Neural cell (in vitro differentiated cells): ENCODE data around the gene IL6R. TPM values are rescaled to one million over a fixed set of nuclear protein-coding genes. Genes with fewer than 3 reads are reported as not detected.

Experiments
- H2AFZ ChIP-seq: fragments of 200-600, 300-800 bp; sonication (generic), shearing (Covaris generic); 2 replicates; pipeline ENCODE4 v1.6.0; 2014; ENCODE audit warnings: low read depth, mild to moderate bottlenecking, antibody characterized with exemption, low read length, moderate library complexity
- H3F3A ChIP-seq: fragments of 200-600 bp; shearing (Covaris generic); 2 replicates; pipeline ENCODE4 v1.6.1; 2016; ENCODE audit warnings: mild to moderate bottlenecking, moderate library complexity, mixed read lengths, antibody characterized with exemption, low read length; ENCODE audit not compliant: insufficient read depth, poor library complexity, severe bottlenecking
- H3K27ac ChIP-seq: fragments of 200-600, 300-800 bp; sonication (generic), shearing (Covaris generic); 2 replicates; pipeline ENCODE4 v1.5.1; 2014; ENCODE audit warnings: mild to moderate bottlenecking, low read length, moderate library complexity
- H3K27me3 ChIP-seq: fragments of 300-800, 200-600 bp; sonication (generic), shearing (Covaris generic); 2 replicates; pipeline ENCODE4 v1.6.0; 2014; ENCODE audit warnings: mild to moderate bottlenecking, low read depth, low read length, moderate library complexity; ENCODE audit not compliant: insufficient read depth
- H3K36me3 ChIP-seq: fragments of 300-800, 200-600 bp; sonication (generic), shearing (Covaris generic); 2 replicates; pipeline ENCODE4 v1.5.1; 2014; ENCODE audit warnings: mild to moderate bottlenecking, antibody characterized with exemption, low read length, moderate library complexity; ENCODE audit not compliant: insufficient read depth
- H3K4me2 ChIP-seq: fragments of 300-800, 200-600 bp; sonication (generic), shearing (Covaris generic); 2 replicates; pipeline ENCODE4 v1.6.0; 2014; ENCODE audit warnings: mild to moderate bottlenecking, low read length
- H3K4me3 ChIP-seq: fragments of 300-800, 200-600 bp; sonication (generic), shearing (Covaris generic); 2 replicates; pipeline ENCODE4 v1.5.1; 2014; ENCODE audit warnings: mild to moderate bottlenecking, low read length, moderate library complexity
- H3K79me2 ChIP-seq: fragments of 200-600 bp; shearing (Covaris generic); replicated peaks from 2 replicates; pipeline ENCODE4 v1.6.0; 2014; ENCODE audit warnings: mild to moderate bottlenecking, low read length, moderate library complexity; ENCODE audit not compliant: insufficient read depth
- H3K9ac ChIP-seq: fragments of 300-800, 200-600 bp; sonication (generic), shearing (Covaris generic); 2 replicates; pipeline ENCODE4 v1.6.1; 2016; ENCODE audit warnings: mild to moderate bottlenecking, low read length, mixed read lengths
- H3K9me2 ChIP-seq: fragments of 200-600 bp; shearing (Covaris generic); 2 replicates; pipeline ENCODE4 v1.6.1; 2016; ENCODE audit warnings: mild to moderate bottlenecking, low read length, mixed read lengths; ENCODE audit not compliant: insufficient read depth
- H3K9me3 ChIP-seq: fragments of 200-600, 300-800 bp; sonication (generic), shearing (Covaris generic); 2 replicates; pipeline ENCODE4 v1.6.1; 2016; ENCODE audit warnings: mild to moderate bottlenecking, mixed run types, low read length, moderate library complexity, mixed read lengths
- H4K20me1 ChIP-seq: fragments of 200-600 bp; shearing (Covaris generic); 2 replicates; pipeline ENCODE4 v1.6.1; 2016; ENCODE audit warnings: mild to moderate bottlenecking, mixed run types; ENCODE audit not compliant: insufficient read depth
- EP300 ChIP-seq: fragments of 450-650 bp; conservative IDR thresholded peaks from 2 replicates; pipeline ENCODE4 v1.6.1; 2014; ENCODE audit warnings: antibody characterized with exemption, mild to moderate bottlenecking, moderate library complexity; ENCODE audit not compliant: poor library complexity, severe bottlenecking
- EZH2 ChIP-seq: fragments of 200-600, 300-800 bp; shearing (Covaris generic), sonication (generic); IDR thresholded peaks from 2 replicates; pipeline ENCODE4 v1.6.1; 2014; ENCODE audit warnings: antibody characterized with exemption, low read length, borderline replicate concordance, mild to moderate bottlenecking; ENCODE audit not compliant: insufficient read depth, poor library complexity, severe bottlenecking
- MXI1 ChIP-seq: fragments of 450-650 bp; conservative IDR thresholded peaks from 2 replicates; pipeline ENCODE4 v1.6.1; 2014; ENCODE audit warnings: antibody characterized with exemption, mild to moderate bottlenecking; ENCODE audit not compliant: poor library complexity, severe bottlenecking
- POLR2AphosphoS5 ChIP-seq: IDR thresholded peaks from 2 replicates; pipeline ENCODE4 v1.6.1; 2012
- RAD21 ChIP-seq: fragments of 450-650 bp; conservative IDR thresholded peaks from 2 replicates; pipeline ENCODE4 v1.6.1; 2014; ENCODE audit warnings: antibody characterized with exemption, mild to moderate bottlenecking, moderate library complexity
- SMC3 ChIP-seq: fragments of 450-650 bp; conservative IDR thresholded peaks from 2 replicates; pipeline ENCODE4 v1.6.1; 2014; ENCODE audit warnings: antibody characterized with exemption, mild to moderate bottlenecking, moderate library complexity; ENCODE audit not compliant: poor library complexity
- TAF1 ChIP-seq: IDR thresholded peaks from 2 replicates; pipeline ENCODE4 v1.6.1; 2012; ENCODE audit warnings: low read depth
- polyA plus RNA-seq: library from polyadenylated mRNA; depleted of rRNA; stranded (reverse); fragments of >200 nt; gene quantifications from 2 replicates; pipeline ENCODE4 v1.2.3, GENCODE V29; 2014
- TF ChIP-seq, protein P1 (sequence below): fragments of 450-650 bp; IDR thresholded peaks from 2 replicates; pipeline ENCODE4 v1.5.1; 2014; ENCODE audit warnings: antibody characterized with exemption, mild to moderate bottlenecking, moderate library complexity; ENCODE audit not compliant: poor library complexity, severe bottlenecking
- TF ChIP-seq, protein P2 (sequence below): IDR thresholded peaks from 2 replicates; pipeline ENCODE4 v1.6.1; 2012; ENCODE audit warnings: borderline replicate concordance

Gene IL6R
- polyA plus RNA-seq, 1 donor from 2014 or later = not detected

DNA sequence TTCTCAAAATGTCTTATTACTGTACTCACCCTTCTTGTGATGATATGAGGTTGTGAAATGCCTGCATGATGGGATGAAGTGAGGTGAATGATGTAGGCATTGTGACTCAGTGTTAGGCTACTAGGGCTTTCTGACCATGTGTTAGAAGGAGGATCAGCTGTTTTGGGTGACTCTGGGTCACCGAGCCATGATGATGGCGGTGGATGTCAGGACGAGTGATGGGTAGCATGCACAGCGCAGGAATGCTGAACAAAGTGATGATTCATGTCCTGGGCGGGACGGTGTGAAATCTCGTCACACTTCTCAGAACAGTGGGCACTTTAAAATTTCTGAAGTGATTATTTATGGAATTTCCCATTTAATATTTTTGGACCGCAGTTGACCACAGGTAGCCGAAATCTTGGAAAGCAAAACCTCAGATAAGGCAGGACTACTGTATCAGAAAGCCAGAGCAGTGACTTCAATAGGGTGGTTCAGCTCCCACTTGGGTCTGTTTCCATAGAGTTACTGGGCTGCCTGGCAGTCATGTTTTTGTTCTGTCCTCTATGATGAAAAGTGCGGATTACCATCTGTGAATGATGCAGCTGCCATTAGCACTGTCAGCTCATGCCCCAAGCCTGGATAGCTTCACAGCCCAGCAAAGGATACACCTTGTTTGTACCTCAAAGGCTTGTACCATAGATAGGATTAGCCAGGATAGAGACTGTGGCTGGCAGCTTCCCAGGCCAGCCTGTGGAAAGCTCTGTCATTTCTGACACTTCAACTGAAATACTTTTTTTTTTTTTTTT, 26.6 kb downstream of the IL6R start:
- Histone ChIP-seq H2AFZ (no peak overlapping the region), H3F3A (no peaks in the 10 kb centered on the region), H3K79me2 (no peaks in the 10 kb centered on the region), H4K20me1 (no peaks in the 10 kb centered on the region), H3K27me3 (no peaks in the 10 kb centered on the region), H3K9ac (no peak overlapping the region), H3K27ac (no peak overlapping the region), H3K9me3 (no peaks in the 10 kb centered on the region), H3K4me3 (no peak overlapping the region), H3K4me2 (no peak overlapping the region), H3K36me3 (no peaks in the 10 kb centered on the region), H3K9me2 (no peaks in the 10 kb centered on the region)
- TF ChIP-seq POLR2AphosphoS5 (no peak), TAF1 (no peak), RAD21 (no peak), EZH2 (no peak), EP300 (no peak), MXI1 (no peak), SMC3 (no peak)
- TF ChIP-seq, protein P1, sequence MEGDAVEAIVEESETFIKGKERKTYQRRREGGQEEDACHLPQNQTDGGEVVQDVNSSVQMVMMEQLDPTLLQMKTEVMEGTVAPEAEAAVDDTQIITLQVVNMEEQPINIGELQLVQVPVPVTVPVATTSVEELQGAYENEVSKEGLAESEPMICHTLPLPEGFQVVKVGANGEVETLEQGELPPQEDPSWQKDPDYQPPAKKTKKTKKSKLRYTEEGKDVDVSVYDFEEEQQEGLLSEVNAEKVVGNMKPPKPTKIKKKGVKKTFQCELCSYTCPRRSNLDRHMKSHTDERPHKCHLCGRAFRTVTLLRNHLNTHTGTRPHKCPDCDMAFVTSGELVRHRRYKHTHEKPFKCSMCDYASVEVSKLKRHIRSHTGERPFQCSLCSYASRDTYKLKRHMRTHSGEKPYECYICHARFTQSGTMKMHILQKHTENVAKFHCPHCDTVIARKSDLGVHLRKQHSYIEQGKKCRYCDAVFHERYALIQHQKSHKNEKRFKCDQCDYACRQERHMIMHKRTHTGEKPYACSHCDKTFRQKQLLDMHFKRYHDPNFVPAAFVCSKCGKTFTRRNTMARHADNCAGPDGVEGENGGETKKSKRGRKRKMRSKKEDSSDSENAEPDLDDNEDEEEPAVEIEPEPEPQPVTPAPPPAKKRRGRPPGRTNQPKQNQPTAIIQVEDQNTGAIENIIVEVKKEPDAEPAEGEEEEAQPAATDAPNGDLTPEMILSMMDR = no peak
- TF ChIP-seq, protein P2, sequence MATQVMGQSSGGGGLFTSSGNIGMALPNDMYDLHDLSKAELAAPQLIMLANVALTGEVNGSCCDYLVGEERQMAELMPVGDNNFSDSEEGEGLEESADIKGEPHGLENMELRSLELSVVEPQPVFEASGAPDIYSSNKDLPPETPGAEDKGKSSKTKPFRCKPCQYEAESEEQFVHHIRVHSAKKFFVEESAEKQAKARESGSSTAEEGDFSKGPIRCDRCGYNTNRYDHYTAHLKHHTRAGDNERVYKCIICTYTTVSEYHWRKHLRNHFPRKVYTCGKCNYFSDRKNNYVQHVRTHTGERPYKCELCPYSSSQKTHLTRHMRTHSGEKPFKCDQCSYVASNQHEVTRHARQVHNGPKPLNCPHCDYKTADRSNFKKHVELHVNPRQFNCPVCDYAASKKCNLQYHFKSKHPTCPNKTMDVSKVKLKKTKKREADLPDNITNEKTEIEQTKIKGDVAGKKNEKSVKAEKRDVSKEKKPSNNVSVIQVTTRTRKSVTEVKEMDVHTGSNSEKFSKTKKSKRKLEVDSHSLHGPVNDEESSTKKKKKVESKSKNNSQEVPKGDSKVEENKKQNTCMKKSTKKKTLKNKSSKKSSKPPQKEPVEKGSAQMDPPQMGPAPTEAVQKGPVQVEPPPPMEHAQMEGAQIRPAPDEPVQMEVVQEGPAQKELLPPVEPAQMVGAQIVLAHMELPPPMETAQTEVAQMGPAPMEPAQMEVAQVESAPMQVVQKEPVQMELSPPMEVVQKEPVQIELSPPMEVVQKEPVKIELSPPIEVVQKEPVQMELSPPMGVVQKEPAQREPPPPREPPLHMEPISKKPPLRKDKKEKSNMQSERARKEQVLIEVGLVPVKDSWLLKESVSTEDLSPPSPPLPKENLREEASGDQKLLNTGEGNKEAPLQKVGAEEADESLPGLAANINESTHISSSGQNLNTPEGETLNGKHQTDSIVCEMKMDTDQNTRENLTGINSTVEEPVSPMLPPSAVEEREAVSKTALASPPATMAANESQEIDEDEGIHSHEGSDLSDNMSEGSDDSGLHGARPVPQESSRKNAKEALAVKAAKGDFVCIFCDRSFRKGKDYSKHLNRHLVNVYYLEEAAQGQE = no peak

DNA sequence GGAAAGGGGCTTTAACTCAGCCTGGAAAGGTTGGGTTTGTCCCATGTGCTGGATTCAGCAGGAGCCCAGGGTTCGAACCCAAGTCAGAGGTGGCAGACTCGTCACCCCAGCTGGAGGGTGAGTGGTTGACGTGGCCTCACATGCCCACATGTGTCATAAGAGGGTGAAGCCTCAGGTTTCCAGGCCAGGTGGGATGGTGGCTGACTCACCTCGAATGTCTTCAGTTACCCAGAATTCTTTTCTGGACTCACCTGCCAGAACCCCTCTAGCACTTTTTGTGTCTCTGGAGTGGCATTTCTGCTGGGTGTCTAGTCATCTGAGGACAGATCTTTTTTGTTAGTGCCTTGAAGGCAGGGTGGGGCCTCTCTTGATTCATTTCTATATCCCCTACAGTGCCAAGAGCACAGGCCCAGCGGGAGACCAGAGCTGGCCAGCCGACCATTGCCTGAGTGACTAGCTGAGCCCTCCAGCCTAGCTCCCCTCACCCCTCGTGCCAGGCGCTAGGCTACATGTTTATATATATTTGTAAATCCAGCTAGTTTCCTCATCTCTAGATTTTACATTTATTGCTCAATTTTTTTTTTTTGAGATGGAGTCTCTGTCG, 28.1 kb downstream of the IL6R start:
- no peaks in the 10 kb centered on the region for H3K9me3 ChIP-seq
- H3K27ac ChIP-seq = no peak overlapping the region
- H3K79me2 ChIP-seq = no peaks in the 10 kb centered on the region
- H3K4me2 ChIP-seq = no peak overlapping the region
- no peaks in the 10 kb centered on the region for H4K20me1 ChIP-seq
- no peak overlapping the region for H3K4me3 ChIP-seq
- no peaks in the 10 kb centered on the region for H3K36me3 ChIP-seq
- TF ChIP-seq TAF1 (no peak), SMC3 (no peak), RAD21 (no peak), EZH2 (no peak), MXI1 (no peak), EP300 (no peak), POLR2AphosphoS5 (no peak)
- TF ChIP-seq, protein P1 = no peak
- TF ChIP-seq, protein P2 = no peak
- no peak overlapping the region for H2AFZ ChIP-seq
- H3K9ac ChIP-seq = no peak overlapping the region
- H3F3A ChIP-seq = no peaks in the 10 kb centered on the region
- no peaks in the 10 kb centered on the region for H3K27me3 ChIP-seq
- no peaks in the 10 kb centered on the region for H3K9me2 ChIP-seq
